K562 (cell line): ENCODE data around the gene MRNIP. TPM values are rescaled to one million over a fixed set of nuclear protein-coding genes. Genes with fewer than 3 reads are reported as not detected.

ENCODE experiments used
- CEBPB ChIP-seq: fragments of 450-650 bp; IDR thresholded peaks from 2 replicates; pipeline ENCODE4 v1.6.1; 2016; ENCODE audit warnings: missing genetic modification characterization, missing compliant biosample characterization
- CUX1 ChIP-seq: fragments of 200-800 bp; sonication (Bioruptor generic); IDR thresholded peaks from 2 replicates; pipeline ENCODE4 v1.6.1; 2016; ENCODE audit warnings: missing genetic modification characterization, missing compliant biosample characterization
- ELK1 ChIP-seq: sonication (generic); formaldehyde crosslinking; IDR thresholded peaks from 2 replicates; pipeline ENCODE4 v1.8.1; 2022; ENCODE audit warnings: missing genetic modification reagents
- FOSL1 ChIP-seq: fragments of 200-800 bp; sonication (Bioruptor generic); conservative IDR thresholded peaks from 2 replicates; pipeline ENCODE4 v1.6.1; 2016; ENCODE audit warnings: missing genetic modification characterization, missing compliant biosample characterization
- GATA2 ChIP-seq: sonication (generic); formaldehyde crosslinking; IDR thresholded peaks from 2 replicates; pipeline ENCODE4 v1.4.0; 2020; ENCODE audit warnings: mild to moderate bottlenecking, missing genetic modification reagents
- NCOA4 ChIP-seq: fragments of 450-650 bp; IDR thresholded peaks from 2 replicates; pipeline ENCODE4 v1.6.1; 2018; ENCODE audit warnings: mild to moderate bottlenecking; ENCODE audit not compliant: partially characterized antibody
- NEUROD1 ChIP-seq: fragments of 150-350 bp; IDR thresholded peaks from 2 replicates; pipeline ENCODE4 v1.6.1; 2014; ENCODE audit warnings: borderline replicate concordance, low read length, low read depth; ENCODE audit not compliant: partially characterized antibody
- NFATC3 ChIP-seq: fragments of 450-650 bp; IDR thresholded peaks from 2 replicates; pipeline ENCODE4 v1.6.1; 2017; ENCODE audit warnings: mild to moderate bottlenecking
- POLR2H ChIP-seq: IDR thresholded peaks from 2 replicates; pipeline ENCODE4 v1.6.1; 2016; ENCODE audit warnings: missing genetic modification characterization, low read depth, mild to moderate bottlenecking, control low read depth, missing compliant biosample characterization, moderate library complexity
- RBM17 ChIP-seq: fragments of 200-400 bp; formaldehyde crosslinking; IDR thresholded peaks from 2 replicates; pipeline ENCODE4 v1.6.1; 2017; ENCODE audit warnings: low read depth, mild to moderate bottlenecking, low read length, borderline replicate concordance
- TEAD4 ChIP-seq, 2 experiments: sonication (generic) in 1 of 2; formaldehyde crosslinking in 1 of 2; IDR thresholded peaks; 2 replicates each; pipeline versions ENCODE4 v1.6.1 to v1.8.0; 2012 to 2022; ENCODE audit warnings: borderline replicate concordance in 1 of 2, inconsistent platforms in 1 of 2, low read length in 1 of 2, mild to moderate bottlenecking in 1 of 2, missing genetic modification reagents in 1 of 2
- ZC3H4 ChIP-seq: sonication (generic); formaldehyde crosslinking; IDR thresholded peaks from 2 replicates; pipeline ENCODE4 v1.9.0; 2021; ENCODE audit warnings: missing genetic modification reagents, borderline replicate concordance
- ZNF217 ChIP-seq: sonication (generic); formaldehyde crosslinking; IDR thresholded peaks from 2 replicates; pipeline ENCODE4 v1.8.0; 2022; ENCODE audit warnings: mild to moderate bottlenecking, missing genetic modification reagents
- ZNF274 ChIP-seq: IDR thresholded peaks from 2 replicates; pipeline ENCODE4 v1.6.1; 2011; ENCODE audit warnings: low read depth, mild to moderate bottlenecking, low read length, moderate library complexity, borderline replicate concordance
- ZNF384 ChIP-seq: IDR thresholded peaks from 2 replicates; pipeline ENCODE4 v1.6.1; 2012; ENCODE audit warnings: low read depth, low read length, improper control_type of control experiment
- ZNF592 ChIP-seq: fragments of 450-650 bp; IDR thresholded peaks from 2 replicates; pipeline ENCODE4 v1.6.1; 2017; ENCODE audit warnings: antibody characterized with exemption, mild to moderate bottlenecking
- polyA plus RNA-seq, 8 experiments: library from polyadenylated mRNA; depleted of rRNA in 4 of 8; stranded (reverse) in 5 of 8; unstranded in 3 of 8; fragments of >200 nt; fragmentation: Nextera tagmentation in 2 of 8; fragmentation: Illumina TruSeq in 1 of 8; extraction: Ambion mirVana in 2 of 8; extraction: Trizol in 1 of 8; gene quantifications; 2 replicates each; pipeline versions ENCODE4 v1.2.1 to v1.2.3, GENCODE V29; 2011 to 2014; ENCODE audit warnings: inconsistent platforms in 1 of 8, missing spikeins in 1 of 8
- total RNA-seq, 7 experiments: library from RNA; depleted of rRNA in 6 of 7; stranded (reverse); fragments of >200 nt in 6 of 7; fragmentation: Illumina TruSeq in 2 of 7; extraction: Trizol in 2 of 7; gene quantifications; 2 replicates each; pipeline versions ENCODE4 v1.2.1 to v1.2.3, GENCODE V29; 2011 to 2021; ENCODE audit warnings: low replicate concordance in 1 of 7

MRNIP gene
- total and polyA plus RNA-seq, 9 of the 15 experiments (the other 6 are each of a cell fraction or from before 2014, with no cell fraction given) = 3.6 to 39.0 (median 16.8) TPM

- TF ChIP-seq ZNF274 = no peak
- no peak for TF ChIP-seq ELK1
- no peak for TF ChIP-seq ZNF384
- TF ChIP-seq ZC3H4 (CRISPR knock-in tag) = no peak; the same call in 1 of the 2 replicates
- TF ChIP-seq FOSL1 (tag) = peak; percentile 67; the same call in 1 of the 2 replicates
- no peak for TF ChIP-seq ZNF217 (CRISPR knock-in tag)
- TF ChIP-seq CEBPB (tag) = no peak
- no peak for TF ChIP-seq NEUROD1
- peak; percentile 100 for TF ChIP-seq ZNF592
- TF ChIP-seq NFATC3 = no peak
- TF ChIP-seq GATA2 (CRISPR knock-in tag) = 0 out of 2 replicates have a peak, but pooled peaks have one; percentile 13
- TF ChIP-seq RBM17 = no peak
- 0 out of 2 replicates have a peak, but pooled peaks have one; percentile 12 for TF ChIP-seq POLR2H (tag)
- TF ChIP-seq TEAD4 (IDR thresholded peaks at IDR 0.05; ENCODE audit: low read length) = no peak
- no peak for TF ChIP-seq TEAD4 (CRISPR knock-in tag; IDR thresholded peaks at IDR 0.05; ENCODE audit: borderline replicate concordance)
- no peak for TF ChIP-seq NCOA4
- peak; percentile 91; the same call in 1 of the 2 replicates for TF ChIP-seq CUX1
Measured at GRCh38 chr5:179819296-179820126, 39.1 kb downstream of the MRNIP start (continued).
